GM12891 (cell line): ENCODE results near the gene NMNAT2. TPM values are rescaled to one million over a fixed set of nuclear protein-coding genes. Genes with fewer than 3 reads are reported as not detected.

ENCODE experiments used
- DNase-seq: peaks from one replicate; pipeline ENCODE4 v3.0.0; 2011; ENCODE audit warnings: low spot score; ENCODE audit not compliant: insufficient read length
- FAIRE-seq: peaks from 2 replicates; lab custom pipeline; 2011; peaks lifted over from hg19 to GRCh38; lab: Jason Lieb, UNC
- PAX5 ChIP-seq: IDR thresholded peaks from 2 replicates; pipeline ENCODE4 v1.6.1; 2011; ENCODE audit warnings: low read length, moderate library complexity, mild to moderate bottlenecking; ENCODE audit not compliant: insufficient read depth, severe bottlenecking
- POLR2A ChIP-seq: IDR thresholded peaks from 2 replicates; pipeline ENCODE4 v1.6.1; 2011; ENCODE audit warnings: low read depth, low read length, control low read depth
- POLR2AphosphoS5 ChIP-seq: IDR thresholded peaks from 2 replicates; pipeline ENCODE4 v1.6.1; 2011; ENCODE audit warnings: low read depth, low read length, control low read depth
- POU2F2 ChIP-seq: IDR thresholded peaks from 2 replicates; pipeline ENCODE4 v1.6.1; 2011; ENCODE audit warnings: low read depth, mild to moderate bottlenecking, control low read depth, low read length, moderate library complexity
- SPI1 ChIP-seq: IDR thresholded peaks from 2 replicates; pipeline ENCODE4 v1.6.1; 2011; ENCODE audit warnings: low read depth, low read length, control low read depth
- TAF1 ChIP-seq: IDR thresholded peaks from 2 replicates; pipeline ENCODE4 v1.6.1; 2011; ENCODE audit warnings: low read depth, low read length, control low read depth
- polyA plus RNA-seq: library from polyadenylated mRNA; unstranded; fragments of >200 nt; gene quantifications from one replicate; pipeline ENCODE4 v1.2.1, GENCODE V29; 2012; ENCODE audit warnings: low read depth, missing spikeins, inconsistent platforms; ENCODE audit not compliant: missing spikeins

The NMNAT2 gene
- 0.40 TPM for polyA plus RNA-seq

GRCh38 chr1:183417772-183418491, at the start of gene NMNAT2:
Gene NMNAT2 (minus strand): TSS chr1:183418380. CDS start chr1:183418267, 113 bp downstream.
- TF ChIP-seq SPI1 (no peak), PAX5 (no peak), POLR2AphosphoS5 (no peak)
- FAIRE-seq (no peak), DNase-seq (no peak)

DNA sequence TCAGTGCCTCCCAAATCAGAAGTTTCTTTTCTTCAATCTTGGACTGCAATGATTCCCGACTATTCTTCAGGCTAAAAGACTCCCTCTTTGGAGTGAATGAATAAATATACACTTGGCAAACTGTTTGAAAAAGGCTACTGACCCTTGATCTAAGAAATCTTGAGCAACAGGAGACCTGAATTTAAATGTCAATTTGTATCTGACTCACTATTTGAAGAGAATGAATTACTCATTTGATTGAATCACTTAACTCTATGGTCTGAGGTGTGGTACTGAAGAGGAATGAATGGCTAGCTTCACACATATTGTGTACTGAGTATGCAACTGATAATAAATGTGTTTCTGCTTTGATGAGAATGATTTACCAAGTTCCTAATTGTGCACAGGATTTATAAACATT, 49.5 kb upstream of the NMNAT2 start:
- TF ChIP-seq POLR2A, result no peak
- no peak for TF ChIP-seq SPI1
- TF ChIP-seq TAF1, result no peak
- no peak for TF ChIP-seq PAX5
- no peak for TF ChIP-seq POU2F2
- no peak for TF ChIP-seq POLR2AphosphoS5
- DNase-seq (no peak), FAIRE-seq (no peak)

DNA sequence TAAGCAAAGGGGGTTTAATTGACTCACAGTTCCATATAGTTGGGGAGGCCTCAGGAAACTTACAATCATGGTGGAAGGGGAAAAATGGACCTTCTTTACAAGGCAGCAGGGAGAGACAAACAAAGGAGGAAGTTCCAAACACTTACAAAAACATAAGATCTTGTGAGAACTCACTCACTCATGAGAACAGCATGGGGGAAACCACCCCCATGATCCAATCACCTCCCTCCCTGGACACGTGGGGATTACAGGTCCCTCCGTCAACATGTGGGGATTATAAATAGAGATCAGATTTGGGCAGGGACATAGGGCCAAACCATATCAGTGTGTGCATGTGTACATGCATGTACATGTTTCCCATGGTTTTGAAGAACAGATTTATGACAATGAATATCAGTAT, 48.6 kb upstream of the NMNAT2 start:
- DNase-seq, result no peak
- FAIRE-seq, result no peak
- TF ChIP-seq PAX5, result no peak
- TF ChIP-seq POU2F2, result no peak
- no peak for TF ChIP-seq TAF1
- no peak for TF ChIP-seq SPI1
- TF ChIP-seq POLR2AphosphoS5, result no peak
- no peak for TF ChIP-seq POLR2A

DNA sequence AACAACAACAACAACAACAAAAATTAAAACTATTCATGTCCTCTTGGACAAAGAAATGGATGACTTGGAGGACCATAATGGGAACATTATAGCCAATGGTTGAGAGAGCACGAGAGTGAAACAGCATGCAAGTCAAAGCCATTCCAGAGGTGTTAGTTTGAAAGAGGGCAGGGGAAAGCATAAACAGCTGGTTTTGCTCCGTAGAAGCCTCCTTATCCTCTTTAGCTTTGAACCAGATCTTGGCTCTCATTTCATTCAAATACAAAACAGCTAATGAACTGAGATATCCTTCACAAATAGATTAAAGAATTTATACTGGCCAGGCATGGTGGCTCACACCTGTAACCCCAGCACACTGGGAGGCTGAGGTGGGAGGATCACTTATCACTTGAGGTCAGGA, 45.4 kb upstream of the NMNAT2 start:
- TF ChIP-seq PAX5 (no peak), POU2F2 (no peak), POLR2A (no peak), TAF1 (no peak), POLR2AphosphoS5 (no peak), SPI1 (no peak)
- DNase-seq (no peak), FAIRE-seq (no peak)

DNA sequence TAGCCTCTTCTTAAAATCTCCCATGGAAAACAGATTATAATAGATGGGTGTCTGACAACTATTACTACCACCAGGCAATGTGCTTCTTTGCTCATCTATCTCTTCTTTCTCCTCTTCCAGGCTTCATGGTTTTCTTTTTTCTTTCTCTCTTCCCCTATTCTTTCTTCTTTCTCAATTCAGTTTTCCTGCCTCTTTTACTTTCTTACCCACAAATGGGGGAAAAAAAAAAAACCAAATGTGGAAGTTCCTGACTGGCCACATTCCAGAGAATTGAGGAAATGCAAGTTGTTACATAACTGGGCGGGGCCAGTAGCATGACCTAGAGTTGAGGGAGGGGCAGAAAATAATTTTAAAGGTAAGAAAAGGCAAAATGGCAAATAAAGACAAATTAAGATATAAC, 43.2 kb upstream of the NMNAT2 start:
- FAIRE-seq (no peak), DNase-seq (no peak)
- TF ChIP-seq TAF1 (no peak), POU2F2 (no peak), SPI1 (no peak), POLR2AphosphoS5 (no peak), PAX5 (no peak), POLR2A (no peak)

DNA sequence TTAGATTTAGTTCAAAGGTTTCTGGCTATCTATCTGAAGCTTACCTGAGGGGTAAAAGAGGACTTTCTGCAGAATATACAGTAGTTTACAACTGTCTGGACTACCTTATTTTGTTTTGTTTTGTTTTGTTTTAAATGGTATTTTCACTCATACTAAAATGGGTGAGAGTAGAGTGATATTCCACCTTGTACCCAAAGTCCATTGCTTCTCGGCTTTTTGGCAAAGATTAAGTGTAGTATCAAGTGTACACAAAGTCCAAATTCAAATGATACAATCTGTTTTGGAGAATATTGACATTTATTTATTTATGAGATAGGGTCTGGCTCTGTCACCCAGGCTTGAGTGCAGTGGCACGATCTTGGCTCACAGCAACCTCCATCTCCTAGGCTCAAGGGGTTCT, 42.4 kb upstream of the NMNAT2 start:
- TF ChIP-seq PAX5, result no peak
- no peak for TF ChIP-seq POU2F2
- no peak for TF ChIP-seq POLR2AphosphoS5
- TF ChIP-seq POLR2A, result no peak
- TF ChIP-seq TAF1, result no peak
- TF ChIP-seq SPI1, result no peak
- FAIRE-seq, result no peak
- DNase-seq, result no peak

- no peak for FAIRE-seq
- no peak for DNase-seq
- TF ChIP-seq POLR2AphosphoS5 (no peak), SPI1 (no peak), POU2F2 (no peak), TAF1 (no peak), PAX5 (no peak)
Measured at GRCh38 chr1:183457449-183457848, 39.3 kb upstream of the NMNAT2 start.

GRCh38 chr1:183456826-183457225, 38.6 kb upstream of the NMNAT2 start:
- no peak for TF ChIP-seq POLR2A
- no peak for TF ChIP-seq PAX5
- no peak for TF ChIP-seq POU2F2
- no peak for TF ChIP-seq SPI1
- TF ChIP-seq POLR2AphosphoS5, result no peak
- no peak for TF ChIP-seq TAF1
- FAIRE-seq, result no peak
- DNase-seq, result no peak

- FAIRE-seq (no peak), DNase-seq (no peak)
- TF ChIP-seq POU2F2 (no peak), POLR2AphosphoS5 (no peak), PAX5 (no peak), POLR2A (no peak), TAF1 (no peak), SPI1 (no peak)
Measured at GRCh38 chr1:183454377-183454776, 36.2 kb upstream of the NMNAT2 start.
